HG03095 (cell line): Measurements from ENCODE around the gene HMCN2.
"Not testable (repeated sequence)": the region's sequence is repeated elsewhere in the genome, so short reads cannot be mapped to it uniquely, and the experiment has no call there.

Experiments
- ATAC-seq: cut with Tn5 transposase; IDR thresholded peaks from one replicate; pipeline ENCODE4 v1.9.1; 2021; ENCODE audit warnings: moderate library complexity; ENCODE audit not compliant: unreplicated experiment

Gene HMCN2

DNA sequence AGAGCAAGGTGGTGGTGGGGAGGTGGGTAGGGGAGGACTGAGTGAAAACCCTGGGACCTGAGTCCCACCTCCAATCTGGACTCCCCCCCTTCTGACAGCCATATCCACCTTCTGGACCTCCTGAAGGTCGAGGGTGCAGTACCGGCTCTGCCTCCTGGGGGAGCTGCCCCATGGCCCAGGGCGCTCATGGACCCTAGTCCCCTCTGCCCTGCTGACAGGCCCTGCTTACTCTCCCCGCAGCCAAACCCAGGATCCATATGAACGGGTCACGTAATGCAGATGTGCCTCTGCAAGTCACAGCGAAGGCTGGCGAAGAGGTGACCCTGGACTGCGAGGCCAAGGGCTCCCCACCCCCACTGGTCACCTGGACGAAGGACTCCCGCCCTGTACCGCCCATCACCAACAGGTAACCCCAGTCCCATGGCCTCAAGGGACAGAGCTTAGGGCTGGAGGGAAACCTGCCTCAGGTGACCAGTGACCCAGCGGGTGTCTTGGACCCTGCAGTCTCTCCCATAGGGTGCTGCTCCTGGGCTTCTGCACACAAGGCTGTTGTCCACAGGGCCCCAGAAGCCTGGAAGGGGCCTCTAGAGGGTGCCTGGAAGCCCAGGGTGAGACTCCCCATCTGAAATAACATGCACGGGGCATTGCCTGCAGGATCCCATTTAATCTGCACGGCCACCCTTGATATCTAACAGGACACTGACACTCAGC lies 61.7 kb downstream of the HMCN2 start:
- no peak for ATAC-seq

DNA sequence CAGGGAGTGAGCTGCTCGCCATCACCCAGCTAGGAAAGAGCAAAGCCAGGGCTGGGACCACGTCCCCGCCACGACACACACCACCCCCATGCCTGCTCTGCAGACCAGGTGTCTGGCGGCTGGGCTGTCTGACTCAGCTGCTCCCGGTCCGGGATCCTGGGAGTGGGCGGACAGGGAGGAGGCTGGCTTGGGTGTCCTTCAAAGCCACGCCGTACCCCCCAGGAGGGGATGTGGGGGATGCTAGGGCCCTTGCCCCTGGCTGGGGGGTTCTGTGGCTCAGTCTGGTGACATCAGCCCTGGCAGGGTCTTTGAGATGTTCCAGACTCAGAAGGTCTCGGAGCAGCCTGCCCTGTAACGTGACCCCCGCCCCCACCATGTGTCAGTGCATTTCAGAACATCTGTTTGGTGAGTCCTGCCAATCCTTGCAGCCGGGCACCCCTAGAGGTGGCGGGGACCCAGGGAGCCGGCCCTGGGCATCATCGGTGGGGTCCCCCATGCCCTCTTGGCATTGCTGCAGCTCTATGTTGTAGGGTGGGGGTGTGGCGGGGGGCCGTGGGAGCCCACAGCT lies 62.3 kb downstream of the HMCN2 start:
- no peak for ATAC-seq

DNA sequence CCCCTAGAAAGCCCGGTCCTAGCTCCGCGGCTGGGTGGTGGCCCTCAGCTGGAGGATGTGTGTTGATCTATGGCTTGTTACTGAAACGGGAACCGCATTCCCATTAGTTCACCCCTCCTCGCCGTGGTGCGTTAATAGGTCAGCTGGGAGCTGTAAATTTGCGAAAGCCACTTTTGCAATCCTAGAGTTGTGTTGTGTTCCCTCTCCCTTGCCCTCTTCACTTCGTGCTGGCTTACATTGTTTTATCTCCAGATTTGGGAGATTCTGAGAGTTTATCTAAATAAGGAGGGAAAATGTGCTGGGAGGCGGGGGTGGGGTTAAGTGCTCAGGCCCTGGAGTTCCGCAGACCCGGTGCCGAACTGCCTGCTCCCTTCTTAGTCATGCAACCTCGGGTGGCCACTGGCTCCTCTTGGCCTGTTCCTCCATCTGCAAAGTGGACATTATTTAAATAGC lies 62.8 kb downstream of the HMCN2 start:
- no peak for ATAC-seq

DNA sequence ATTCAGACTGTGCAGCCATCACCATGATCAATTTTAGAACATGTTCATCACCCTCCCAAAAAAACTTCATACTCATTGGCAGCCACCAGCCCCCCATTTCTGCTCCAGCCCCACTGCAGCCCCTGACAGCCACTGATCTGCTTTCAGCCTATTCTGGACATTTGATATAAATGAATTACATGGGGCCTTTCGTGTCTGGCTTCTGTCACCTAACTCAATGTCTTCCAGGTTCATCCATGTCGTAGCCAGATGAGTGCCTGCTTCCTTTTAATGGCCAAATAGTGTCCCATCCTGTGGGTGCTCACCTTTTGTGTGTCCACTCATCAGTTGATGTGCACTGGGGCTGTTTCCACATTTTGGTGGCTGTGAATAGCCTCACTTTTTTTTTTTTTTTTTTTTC lies 63.5 kb downstream of the HMCN2 start:
- ATAC-seq, result no peak

DNA sequence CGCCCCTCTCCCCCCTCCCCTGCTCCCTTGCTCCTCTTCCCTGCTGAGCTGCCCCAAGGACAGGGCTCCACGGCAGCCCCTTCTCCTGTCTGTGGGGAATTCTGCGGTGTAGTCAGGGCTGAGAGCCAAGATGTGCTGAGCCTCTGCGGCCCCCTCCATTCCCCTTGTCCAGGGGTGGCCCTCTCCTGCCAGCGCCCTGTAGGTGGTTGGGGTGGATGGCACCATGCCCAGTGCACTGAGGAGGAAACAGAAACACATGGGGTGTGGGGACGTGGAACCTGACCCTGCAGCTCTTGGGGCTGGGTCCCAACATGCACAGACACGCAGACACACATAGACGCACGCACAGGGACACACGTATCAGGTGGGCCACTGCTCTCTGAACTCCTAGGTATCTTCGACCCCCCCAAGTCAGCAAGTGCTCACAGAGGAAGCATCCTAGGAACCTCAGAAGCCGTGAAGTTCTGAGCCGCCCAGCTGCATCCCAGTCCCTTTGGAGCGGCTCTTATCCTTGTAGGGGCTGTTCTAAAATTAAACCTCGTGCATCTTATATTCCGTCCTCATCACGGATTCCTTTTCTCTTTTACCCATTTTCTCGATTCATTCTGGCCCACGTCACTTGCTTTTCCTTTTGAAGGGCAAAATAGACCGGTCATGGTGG lies 64.8 kb downstream of the HMCN2 start:
- ATAC-seq, result no peak

DNA sequence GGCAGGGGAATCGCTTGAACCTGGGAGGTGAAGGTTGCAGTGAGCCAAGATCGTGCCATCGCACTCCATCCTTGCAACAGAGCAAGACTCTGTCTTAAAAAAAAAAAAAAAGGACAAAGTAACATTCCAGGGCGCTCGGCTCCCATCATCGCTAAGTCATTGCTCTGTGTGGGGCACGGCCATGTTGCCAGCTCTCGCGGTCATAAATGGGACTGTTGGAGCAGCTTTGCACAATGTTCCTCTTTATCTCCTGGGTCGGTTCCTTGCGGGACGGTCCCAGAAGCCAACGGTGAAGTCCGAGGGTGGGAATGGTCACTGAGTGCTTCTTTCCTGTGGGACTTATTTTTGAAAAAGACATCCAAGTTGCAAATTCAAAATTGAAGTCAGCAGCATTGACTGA lies 65.5 kb downstream of the HMCN2 start:
- no peak for ATAC-seq

DNA sequence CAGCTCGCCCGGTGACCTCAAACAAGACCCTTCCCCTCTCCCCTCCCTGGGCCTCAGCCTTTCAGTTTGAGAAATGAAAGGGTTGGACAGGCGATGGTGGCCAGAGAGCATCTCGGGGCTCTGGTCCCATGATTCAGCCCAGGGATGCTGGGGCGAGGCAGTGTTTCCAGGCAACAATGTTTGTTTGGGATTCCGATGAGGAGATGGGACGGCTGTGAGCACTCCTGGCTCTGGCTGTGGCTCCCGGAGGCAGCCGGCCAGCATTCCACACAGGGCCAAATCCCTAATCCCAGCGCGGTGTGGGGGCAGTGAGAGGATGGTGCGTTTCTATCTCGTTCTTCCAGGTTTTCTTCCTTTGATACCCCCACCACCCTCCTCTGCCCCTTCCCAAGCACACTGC lies 66.0 kb downstream of the HMCN2 start:
- ATAC-seq, result no peak

DNA sequence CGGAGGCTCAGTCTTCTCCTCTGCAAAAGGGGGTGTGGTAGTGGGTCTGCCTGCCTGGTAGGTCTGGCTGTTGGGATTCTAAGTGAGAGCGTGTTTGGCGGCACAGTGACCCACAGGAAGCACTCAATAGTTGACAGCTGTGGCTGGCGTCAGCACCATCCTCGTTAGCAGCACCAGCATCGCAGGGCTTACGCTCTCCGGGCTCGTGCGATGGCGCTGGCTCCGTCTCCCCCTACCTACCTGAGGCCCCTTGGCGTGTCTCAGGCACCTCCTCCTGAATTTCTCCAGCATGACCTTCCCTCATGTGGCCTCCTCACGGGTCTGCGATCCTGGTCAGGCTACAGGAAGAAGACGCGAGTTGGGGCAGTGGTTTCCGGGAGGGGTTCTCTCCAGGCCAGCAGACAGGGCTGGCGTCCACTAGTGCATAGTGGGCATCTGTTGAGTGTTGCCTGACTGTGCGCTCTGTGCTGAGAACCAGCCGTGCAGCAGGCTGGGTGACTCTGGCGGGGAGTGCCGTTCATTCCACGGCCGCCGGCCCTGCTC lies 66.9 kb downstream of the HMCN2 start:
- ATAC-seq, result no peak

DNA sequence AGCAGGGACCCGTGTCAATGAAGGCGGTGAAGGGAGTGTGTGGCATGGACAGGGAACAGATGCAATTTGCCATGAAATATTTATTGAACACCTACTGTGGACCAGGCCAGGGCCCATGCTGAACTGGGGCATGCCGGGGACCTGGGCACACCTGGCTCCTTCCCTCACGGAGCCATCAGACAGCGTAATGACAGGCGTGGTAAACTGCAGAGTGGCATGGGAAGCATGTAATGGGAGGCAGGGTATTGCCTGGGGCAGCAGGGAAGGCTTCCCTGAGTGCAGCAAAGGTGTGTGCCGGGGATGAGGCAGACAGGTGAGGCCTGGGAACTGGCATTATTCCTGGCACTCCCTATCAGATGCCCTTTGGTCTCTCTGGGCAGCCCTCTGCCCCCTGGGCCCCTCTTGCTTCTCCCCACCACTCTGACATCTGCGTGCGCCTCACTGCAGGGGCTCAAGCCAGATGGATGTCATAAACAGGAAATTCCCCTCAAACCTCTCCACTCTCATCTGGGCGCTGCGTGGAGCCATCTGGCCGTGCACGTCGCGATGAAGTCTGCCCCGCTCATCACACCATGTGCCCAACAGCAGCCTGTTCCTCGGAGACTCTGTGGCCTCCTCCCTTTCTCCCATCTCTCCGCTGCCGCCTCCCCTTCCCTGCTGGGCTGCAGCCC lies 67.6 kb downstream of the HMCN2 start:
- no peak for ATAC-seq

DNA sequence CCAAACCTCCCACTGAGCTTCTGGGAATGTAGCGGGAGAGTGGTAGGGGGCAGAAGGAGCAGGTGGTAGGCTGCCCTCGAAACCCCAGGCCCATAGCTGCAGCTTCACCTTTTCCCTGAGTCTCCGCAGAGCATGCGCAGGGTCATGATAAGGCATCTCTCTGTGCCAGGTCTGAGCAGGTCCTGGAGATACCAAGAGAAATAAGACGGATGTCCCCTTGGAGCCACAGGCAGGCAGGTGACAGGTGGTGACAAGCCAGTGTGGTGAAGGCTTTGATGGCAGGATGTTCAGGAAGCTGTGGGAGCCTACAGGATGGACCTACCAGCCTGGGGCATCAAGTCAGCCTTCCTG lies 68.1 kb downstream of the HMCN2 start:
- no peak for ATAC-seq

DNA sequence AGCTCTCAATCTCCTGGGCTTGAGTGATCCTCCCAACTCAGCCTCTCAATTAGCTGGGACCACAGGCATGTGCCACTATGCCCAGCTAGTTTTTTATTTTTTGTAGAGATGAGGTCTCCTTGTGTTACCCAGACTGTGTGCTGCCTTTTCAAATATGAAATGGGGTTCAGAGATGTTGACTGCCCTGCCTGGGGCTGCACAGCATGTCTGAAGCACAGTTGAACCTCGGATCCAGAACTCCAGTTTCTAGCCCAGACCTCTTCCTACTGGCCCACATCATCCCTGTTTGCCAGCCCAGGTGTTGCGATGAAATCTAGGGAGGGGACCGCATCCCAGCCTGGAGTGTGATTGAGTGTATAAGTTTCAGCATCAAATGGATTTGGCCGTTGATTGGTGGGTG lies 69.4 kb downstream of the HMCN2 start:
- no peak for ATAC-seq

DNA sequence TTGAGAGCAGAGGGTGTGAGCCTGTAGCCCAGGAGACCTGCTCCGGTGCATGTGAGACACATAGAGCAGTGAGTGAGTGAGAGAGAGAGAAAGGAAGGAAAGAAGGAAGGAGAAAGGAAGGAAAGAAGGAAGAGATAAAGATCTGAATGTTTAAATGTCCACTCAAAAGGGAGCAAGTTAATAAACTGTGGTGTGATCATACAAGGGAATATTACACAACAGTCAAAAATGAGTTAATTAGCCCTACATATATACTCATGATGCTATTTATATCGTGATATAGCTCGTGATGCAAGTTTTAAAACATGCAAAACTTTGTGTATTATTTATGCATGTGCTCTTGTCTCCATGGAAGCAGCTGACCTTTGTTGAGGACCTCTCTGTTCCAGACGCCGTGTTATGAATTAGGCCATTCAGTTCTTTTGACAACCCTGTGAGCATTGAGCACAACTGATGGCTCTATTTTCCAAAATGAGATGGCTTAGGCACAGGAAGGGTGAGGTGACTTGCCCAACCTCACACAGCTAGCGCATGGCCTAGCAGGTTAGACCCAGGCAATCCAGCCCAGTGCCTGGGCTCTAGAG lies 70.6 kb downstream of the HMCN2 start:
- ATAC-seq, result no peak

DNA sequence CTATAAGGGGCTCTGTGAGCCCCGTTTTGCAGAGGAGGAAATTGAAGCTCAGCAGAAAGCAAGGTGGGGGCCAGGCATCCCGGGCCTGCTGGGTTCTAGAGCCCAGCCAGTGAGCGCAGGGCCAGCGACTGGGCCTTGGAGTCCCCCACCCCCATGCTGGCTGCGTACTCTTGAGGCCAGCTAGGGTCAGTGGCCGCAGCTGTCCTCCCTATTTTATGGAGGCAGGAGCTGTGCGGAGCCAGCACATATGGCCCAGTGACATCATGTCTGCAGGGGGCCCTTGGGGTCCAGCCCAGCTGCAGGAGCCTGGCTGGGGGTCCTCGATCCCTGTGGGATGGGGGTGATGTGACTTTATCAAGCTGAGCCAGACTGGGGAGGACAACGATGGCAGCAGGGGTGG lies 71.3 kb downstream of the HMCN2 start:
- no peak for ATAC-seq

DNA sequence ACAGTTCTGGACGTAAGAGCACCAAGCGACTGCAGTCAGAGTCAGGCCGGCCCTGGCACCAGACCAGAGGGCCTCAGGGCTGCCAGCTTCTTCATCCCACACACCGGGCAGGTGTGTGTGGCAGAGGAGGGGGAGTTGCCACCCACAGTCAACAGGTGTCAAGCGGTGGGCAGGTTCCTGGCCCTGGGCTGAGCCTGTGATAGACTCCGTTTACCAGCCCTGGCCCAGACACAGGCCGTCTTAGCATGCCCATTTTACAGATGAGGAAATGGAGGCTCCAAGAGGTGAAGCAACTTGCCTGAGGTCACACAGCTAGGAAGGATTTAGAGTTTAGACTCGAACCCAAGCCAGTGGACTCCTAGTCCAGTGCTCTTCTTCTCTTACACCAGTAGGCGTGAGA lies 71.8 kb downstream of the HMCN2 start:
- ATAC-seq, result no peak

DNA sequence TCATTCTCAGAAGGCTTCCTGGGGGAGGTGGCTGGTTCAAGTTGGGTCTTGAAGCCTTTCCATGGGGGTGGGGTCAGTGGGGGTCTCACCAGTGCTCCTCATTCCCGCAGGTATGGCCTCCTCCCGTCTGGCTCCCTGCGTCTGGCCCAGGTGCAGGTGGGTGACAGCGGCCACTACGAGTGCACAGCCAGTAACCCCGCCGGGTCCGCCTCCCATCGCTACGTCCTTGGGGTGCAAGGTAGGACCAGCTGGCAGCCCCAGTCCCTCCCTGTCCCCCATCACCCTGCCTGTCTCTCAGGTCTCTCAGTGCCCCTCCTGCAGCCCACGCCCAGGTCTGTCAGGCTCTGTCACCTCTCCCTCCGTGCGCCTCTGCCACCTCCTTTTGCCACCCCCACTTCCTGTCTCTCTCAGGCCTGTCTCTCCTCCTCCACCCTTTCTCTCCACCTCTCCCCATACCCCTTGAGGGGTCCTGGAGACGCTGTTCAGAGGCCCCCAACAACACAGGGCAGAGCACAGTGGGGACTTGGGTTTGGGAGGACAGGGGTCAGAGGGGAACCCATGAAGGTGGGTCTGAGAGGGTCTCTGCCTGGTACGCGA lies 72.3 kb downstream of the HMCN2 start:
- no peak for ATAC-seq

DNA sequence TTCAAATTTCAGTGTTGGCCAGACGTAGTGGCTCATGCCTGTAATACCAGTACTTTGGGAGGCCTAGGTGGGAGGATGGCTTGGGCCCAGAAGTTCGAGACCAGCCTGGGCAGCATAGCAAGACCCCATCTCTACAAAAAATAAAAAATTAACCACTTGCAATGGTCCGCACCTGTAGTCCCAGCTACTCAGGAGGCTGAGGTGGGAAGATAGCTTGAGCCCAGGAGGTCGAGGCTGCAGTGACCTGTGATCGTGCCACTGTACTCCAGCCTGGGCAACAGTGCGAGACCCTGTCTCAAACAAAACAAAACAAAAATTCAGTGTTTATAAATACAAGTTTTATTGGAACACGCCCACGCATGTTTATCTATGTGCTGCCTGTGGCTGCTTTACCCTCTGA lies 73.3 kb downstream of the HMCN2 start:
- ATAC-seq, result not testable (repeated sequence)

DNA sequence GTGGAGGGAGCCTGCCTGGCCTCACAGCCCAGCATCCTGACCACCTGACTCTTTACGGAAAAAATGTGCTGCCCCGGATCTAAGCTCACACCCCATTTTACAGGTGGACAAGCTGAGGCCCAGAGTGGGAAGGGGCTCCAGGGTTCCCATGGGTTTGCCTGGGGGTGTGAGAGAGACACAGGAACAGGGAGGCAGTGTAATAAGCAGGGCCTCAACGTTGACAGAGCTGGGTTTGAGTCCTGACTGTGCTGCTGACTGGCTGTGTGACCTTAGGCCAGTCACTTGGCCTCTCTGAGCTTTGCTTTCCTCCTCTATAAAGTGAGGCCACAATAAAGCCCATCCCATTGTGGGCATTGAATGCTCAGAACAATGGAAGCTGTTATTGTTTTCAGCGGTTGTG lies 73.7 kb downstream of the HMCN2 start:
- no peak for ATAC-seq

DNA sequence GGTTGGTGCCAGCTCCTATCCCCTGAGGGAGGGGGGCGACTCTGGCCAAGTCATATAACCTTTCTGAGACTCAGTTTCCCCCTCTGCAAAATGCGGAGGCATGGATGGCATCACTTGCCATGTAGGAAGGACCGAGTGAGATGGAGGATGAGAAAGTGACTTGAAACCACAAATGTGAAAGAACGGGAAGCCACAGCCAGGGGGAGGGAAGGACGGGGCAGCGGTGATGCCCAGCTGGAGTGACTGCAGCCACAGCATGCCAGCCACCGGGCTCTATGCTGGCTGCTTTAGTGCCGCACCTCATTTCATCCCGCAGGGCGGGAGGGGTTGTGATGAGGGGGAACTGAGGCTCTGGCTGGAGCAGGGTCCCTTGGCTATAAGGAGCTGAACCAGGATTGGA lies 74.5 kb downstream of the HMCN2 start:
- no peak for ATAC-seq

DNA sequence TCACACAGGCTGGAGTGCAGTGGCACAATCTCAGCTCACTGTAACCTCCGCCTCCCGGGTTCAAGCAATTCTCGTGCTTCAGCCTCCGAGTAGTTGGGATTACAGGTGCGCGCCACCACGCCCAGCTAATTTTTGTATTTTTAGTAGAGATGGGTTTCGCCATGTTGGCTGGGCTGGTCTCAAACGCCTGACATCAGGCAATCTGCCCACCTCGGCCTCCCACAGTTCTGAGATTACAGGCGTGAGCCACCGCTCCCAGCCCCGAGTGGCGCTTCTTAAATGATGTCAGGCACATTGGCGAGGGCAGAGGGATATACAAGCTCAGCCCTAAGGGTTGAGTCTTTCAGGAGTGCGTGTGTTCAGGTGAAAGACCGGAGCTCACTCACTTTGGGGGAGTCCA lies 75.0 kb downstream of the HMCN2 start:
- ATAC-seq, result not testable (repeated sequence)

DNA sequence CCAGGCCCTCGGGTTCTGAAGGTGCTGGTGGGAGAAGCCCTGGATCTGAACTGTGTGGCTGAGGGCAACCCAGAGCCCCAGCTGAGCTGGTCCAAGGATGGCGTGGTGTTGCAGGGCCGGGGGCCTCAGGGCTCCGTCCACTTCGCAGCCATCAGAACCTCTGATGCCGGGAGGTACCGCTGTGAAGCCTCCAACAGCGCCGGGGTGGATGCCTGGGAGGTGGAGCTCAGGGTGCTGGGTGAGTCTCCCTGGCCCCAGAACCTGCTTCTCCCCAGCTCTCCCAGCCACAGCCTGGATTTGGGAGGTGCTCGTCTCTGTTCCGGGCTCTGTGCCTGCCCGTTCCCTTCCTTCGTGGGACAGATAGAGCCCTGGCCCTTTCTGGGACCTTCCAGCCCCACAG lies 75.6 kb downstream of the HMCN2 start:
- no peak for ATAC-seq
